Epithelial cell of esophagus (primary cell): ENCODE measurements around the gene ESR1.
A peak's percentile ranks its signal among the peaks of the same experiment; 100 is the strongest.

Experiments used
- DNase-seq: peaks from one replicate; pipeline ENCODE4 v3.0.0; 2010; ENCODE audit warnings: low read depth
- H3K4me3 ChIP-seq: 2 replicates; pipeline ENCODE4 v1.5.1; 2011; ENCODE audit warnings: mild to moderate bottlenecking, low read length, control low read depth
- CTCF ChIP-seq: IDR thresholded peaks from 2 replicates; pipeline ENCODE4 v1.5.1; 2011; ENCODE audit warnings: low read depth, mild to moderate bottlenecking, low read length, control low read depth, inconsistent platforms; ENCODE audit not compliant: insufficient read depth; ENCODE audit errors: missing control alignments

Gene ESR1

GRCh38 chr6:151796842-151797530, 10.5 kb upstream of the ESR1 start:
- no peak overlapping the region for H3K4me3 ChIP-seq
- DNase-seq = no peak
- no peak for TF ChIP-seq CTCF

GRCh38 chr6:151803743-151804142, 3.7 kb upstream of the ESR1 start:
- DNase-seq = no peak
- H3K4me3 ChIP-seq = no peak overlapping the region
- TF ChIP-seq CTCF = no peak

- no peak for DNase-seq
- no peak overlapping the region for H3K4me3 ChIP-seq
Measured at GRCh38 chr6:151804585-151805285, 2.7 kb upstream of the ESR1 start.

GRCh38 chr6:151805286-151805840, 2.1 kb upstream of the ESR1 start:
- DNase-seq = peak; percentile 20
- no peak overlapping the region for H3K4me3 ChIP-seq
- TF ChIP-seq CTCF = no peak

More at GRCh38 chr6:151804585-151805285, 2.7 kb upstream of the ESR1 start:
- no peak for TF ChIP-seq CTCF

- DNase-seq = no peak
- H3K4me3 ChIP-seq = no peak overlapping the region
- TF ChIP-seq CTCF = no peak
Measured at GRCh38 chr6:151806757-151807512, 547 bp upstream of the ESR1 start.

- no peak for DNase-seq
- H3K4me3 ChIP-seq = peak overlapping the region; percentile 12
- TF ChIP-seq CTCF = no peak
Measured at GRCh38 chr6:151808371-151809241, 1.1 kb downstream of the ESR1 start.
